Measurements from ENCODE around the gene GLYATL2. TPM values are rescaled to one million over a fixed set of nuclear protein-coding genes. Genes with fewer than 3 reads are reported as not detected.

GLYATL2 gene
- total and polyA plus RNA-seq, 2 of the 13 experiments (the other 11 are each of a cell fraction or from before 2014, with no cell fraction given), result not detected

DNA sequence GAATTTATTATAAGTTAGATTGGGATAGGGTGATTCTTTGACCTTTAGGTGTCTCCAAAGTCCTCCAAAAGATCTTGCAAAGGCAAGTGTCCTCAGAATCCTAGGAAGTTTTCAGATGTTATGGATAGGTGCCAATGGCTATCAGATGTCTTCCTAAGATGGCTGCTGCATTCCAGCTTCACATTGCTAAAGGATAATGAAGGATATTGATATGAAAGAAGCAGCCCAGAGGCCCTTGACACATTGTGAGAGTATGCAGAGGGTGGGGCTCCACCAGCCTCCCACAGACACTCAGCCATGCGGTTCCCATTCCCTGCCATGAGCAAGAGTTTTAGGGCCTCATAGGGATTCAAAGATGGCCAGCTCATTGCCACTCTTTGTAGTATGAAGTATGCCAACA lies 22.3 kb upstream of the GLYATL2 start:
- H3K36me3 ChIP-seq (replicated peaks in 1 of 2; ENCODE audit: control insufficient read depth in 1 of 2, insufficient read depth in 2 of 2, low read length in 2 of 2), result no peaks in the 10 kb centered on the region
- 0% methylated on average over 1 of the region's 1 CpG for WGBS (ENCODE audit: low lambda C conversion rate)
- no peak for FAIRE-seq

More for the DNA sequence above, 22.3 kb upstream of the GLYATL2 start:
- intact Hi-C loops (cut with micrococcal nuclease; ENCODE audit: unreplicated experiment), result no loop called here
- no peaks in the 10 kb centered on the region for H3K79me2 ChIP-seq (ENCODE audit: insufficient read depth, low read length)
- ATAC-seq (no peak), DNase-seq (ENCODE audit: low spot score) (no peak)
- no TSS peak for BruUV-seq (replicated peaks)
- TF ChIP-seq SRSF1 (optimal IDR thresholded peaks at IDR 0.05; ENCODE audit: low read depth, low read length) (no peak), GFI1 (CRISPR knock-in tag; IDR thresholded peaks at IDR 0.05; ENCODE audit: borderline replicate concordance) (no peak), CEBPB (IDR thresholded peaks at IDR 0.05; ENCODE audit: borderline replicate concordance, low read depth, low read length) (no peak), ZBTB8A (CRISPR knock-in tag; IDR thresholded peaks at IDR 0.05; ENCODE audit: borderline replicate concordance, low read depth) (no peak), NFKB2 (CRISPR knock-in tag; IDR thresholded peaks at IDR 0.05; ENCODE audit: borderline replicate concordance) (no peak), ZNF670 (CRISPR knock-in tag; IDR thresholded peaks at IDR 0.05; ENCODE audit: borderline replicate concordance) (no peak), ZNF484 (CRISPR knock-in tag; IDR thresholded peaks at IDR 0.05; ENCODE audit: borderline replicate concordance, low read depth) (no peak), SATB2 (CRISPR knock-in tag; IDR thresholded peaks at IDR 0.05) (no peak), SPEN (CRISPR knock-in tag; IDR thresholded peaks at IDR 0.05; ENCODE audit: low read depth) (no peak), ZNF20 (CRISPR knock-in tag; IDR thresholded peaks at IDR 0.05) (no peak)
- TF ChIP-seq, protein P1, sequence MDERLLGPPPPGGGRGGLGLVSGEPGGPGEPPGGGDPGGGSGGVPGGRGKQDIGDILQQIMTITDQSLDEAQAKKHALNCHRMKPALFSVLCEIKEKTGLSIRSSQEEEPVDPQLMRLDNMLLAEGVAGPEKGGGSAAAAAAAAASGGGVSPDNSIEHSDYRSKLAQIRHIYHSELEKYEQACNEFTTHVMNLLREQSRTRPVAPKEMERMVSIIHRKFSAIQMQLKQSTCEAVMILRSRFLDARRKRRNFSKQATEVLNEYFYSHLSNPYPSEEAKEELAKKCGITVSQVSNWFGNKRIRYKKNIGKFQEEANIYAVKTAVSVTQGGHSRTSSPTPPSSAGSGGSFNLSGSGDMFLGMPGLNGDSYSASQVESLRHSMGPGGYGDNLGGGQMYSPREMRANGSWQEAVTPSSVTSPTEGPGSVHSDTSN (CRISPR knock-in tag; IDR thresholded peaks at IDR 0.05), result no peak
- TF ChIP-seq, protein P2, sequence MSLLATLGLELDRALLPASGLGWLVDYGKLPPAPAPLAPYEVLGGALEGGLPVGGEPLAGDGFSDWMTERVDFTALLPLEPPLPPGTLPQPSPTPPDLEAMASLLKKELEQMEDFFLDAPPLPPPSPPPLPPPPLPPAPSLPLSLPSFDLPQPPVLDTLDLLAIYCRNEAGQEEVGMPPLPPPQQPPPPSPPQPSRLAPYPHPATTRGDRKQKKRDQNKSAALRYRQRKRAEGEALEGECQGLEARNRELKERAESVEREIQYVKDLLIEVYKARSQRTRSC (CRISPR knock-in tag; IDR thresholded peaks at IDR 0.05; ENCODE audit: low read depth), result no peak
- TF ChIP-seq, protein P3, sequence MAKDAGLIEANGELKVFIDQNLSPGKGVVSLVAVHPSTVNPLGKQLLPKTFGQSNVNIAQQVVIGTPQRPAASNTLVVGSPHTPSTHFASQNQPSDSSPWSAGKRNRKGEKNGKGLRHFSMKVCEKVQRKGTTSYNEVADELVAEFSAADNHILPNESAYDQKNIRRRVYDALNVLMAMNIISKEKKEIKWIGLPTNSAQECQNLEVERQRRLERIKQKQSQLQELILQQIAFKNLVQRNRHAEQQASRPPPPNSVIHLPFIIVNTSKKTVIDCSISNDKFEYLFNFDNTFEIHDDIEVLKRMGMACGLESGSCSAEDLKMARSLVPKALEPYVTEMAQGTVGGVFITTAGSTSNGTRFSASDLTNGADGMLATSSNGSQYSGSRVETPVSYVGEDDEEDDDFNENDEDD (CRISPR knock-in tag; IDR thresholded peaks at IDR 0.05; ENCODE audit: borderline replicate concordance), result no peak
- TF ChIP-seq, protein P4, sequence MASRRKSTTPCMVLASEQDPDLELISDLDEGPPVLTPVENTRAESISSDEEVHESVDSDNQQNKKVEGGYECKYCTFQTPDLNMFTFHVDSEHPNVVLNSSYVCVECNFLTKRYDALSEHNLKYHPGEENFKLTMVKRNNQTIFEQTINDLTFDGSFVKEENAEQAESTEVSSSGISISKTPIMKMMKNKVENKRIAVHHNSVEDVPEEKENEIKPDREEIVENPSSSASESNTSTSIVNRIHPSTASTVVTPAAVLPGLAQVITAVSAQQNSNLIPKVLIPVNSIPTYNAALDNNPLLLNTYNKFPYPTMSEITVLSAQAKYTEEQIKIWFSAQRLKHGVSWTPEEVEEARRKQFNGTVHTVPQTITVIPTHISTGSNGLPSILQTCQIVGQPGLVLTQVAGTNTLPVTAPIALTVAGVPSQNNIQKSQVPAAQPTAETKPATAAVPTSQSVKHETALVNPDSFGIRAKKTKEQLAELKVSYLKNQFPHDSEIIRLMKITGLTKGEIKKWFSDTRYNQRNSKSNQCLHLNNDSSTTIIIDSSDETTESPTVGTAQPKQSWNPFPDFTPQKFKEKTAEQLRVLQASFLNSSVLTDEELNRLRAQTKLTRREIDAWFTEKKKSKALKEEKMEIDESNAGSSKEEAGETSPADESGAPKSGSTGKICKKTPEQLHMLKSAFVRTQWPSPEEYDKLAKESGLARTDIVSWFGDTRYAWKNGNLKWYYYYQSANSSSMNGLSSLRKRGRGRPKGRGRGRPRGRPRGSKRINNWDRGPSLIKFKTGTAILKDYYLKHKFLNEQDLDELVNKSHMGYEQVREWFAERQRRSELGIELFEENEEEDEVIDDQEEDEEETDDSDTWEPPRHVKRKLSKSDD (CRISPR knock-in tag; IDR thresholded peaks at IDR 0.05; ENCODE audit: low read depth), result no peak
- no peak overlapping the region for H3K4me2 ChIP-seq (ENCODE audit: low read depth, low read length)
- no peaks in the 10 kb centered on the region for H4K20me1 ChIP-seq (ENCODE audit: insufficient read depth, low read length)
- in situ Hi-C loops (cut with HindIII; ENCODE audit: extremely low pct_ligation_motif_present, low pct_unique_long_range_greater_than_20kb), result no loop called here
- no peak overlapping the region for H3K4me3 ChIP-seq (replicated peaks in 1 of 3; ENCODE audit: insufficient read depth in 1 of 3, low read depth in 2 of 3, low read length in 3 of 3)
- H3K4me1 ChIP-seq (ENCODE audit: insufficient read depth, low read length), result no peaks in the 10 kb centered on the region
- no peak overlapping the region for H3K9ac ChIP-seq (ENCODE audit: insufficient read depth, low read depth, low read length)
- H3K27ac ChIP-seq (ENCODE audit: extremely low read length, insufficient read depth, low read length), result no peak overlapping the region
- CTCF ChIA-PET (ENCODE audit: low intra/inter-chr PET ratio, low total read pairs), result no interaction called here
- H2AFZ ChIP-seq (ENCODE audit: low read length), result no peak overlapping the region
- H3K27me3 ChIP-seq (ENCODE audit: control insufficient read depth in 1 of 2, insufficient read depth in 2 of 2, low read length in 2 of 2), result no peaks in the 10 kb centered on the region
- H3K9me3 ChIP-seq (ENCODE audit: low read length), result peaks cover 5% of the 10 kb centered on the region; the same call in 1 of the 2 replicates
- POLR2A ChIA-PET, result no interaction called here
